GM19035 (cell line): Measurements from ENCODE around the gene MRNIP.

Source experiments
- ATAC-seq: cut with Tn5 transposase; IDR thresholded peaks from one replicate; pipeline ENCODE4 v1.9.1; 2021; ENCODE audit not compliant: unreplicated experiment

Gene MRNIP

GRCh38 chr5:179805529-179806249, 52.9 kb downstream of the MRNIP start:
- ATAC-seq = peak; percentile 27

- ATAC-seq = no peak
Measured at GRCh38 chr5:179805070-179805528, 53.5 kb downstream of the MRNIP start.

DNA sequence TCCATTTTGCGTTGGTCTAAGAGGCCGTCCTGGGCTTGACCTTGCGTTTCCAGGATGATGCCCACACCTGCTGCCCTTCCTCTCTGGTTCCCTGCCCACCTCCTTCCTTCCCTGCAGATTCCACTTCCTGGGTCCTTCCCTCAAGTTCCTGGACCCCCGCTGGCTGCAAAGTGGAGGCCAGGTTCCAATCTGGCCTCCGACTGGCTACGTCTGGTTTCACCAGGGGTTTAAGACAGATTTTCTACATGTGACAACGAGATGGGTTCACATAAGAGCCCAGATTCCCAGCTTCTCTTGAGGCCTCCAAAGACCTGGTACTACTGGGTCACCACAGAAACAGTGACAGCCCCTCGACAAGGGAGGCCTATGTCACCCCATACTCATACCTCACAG, 54.1 kb downstream of the MRNIP start:
- ATAC-seq = no peak

DNA sequence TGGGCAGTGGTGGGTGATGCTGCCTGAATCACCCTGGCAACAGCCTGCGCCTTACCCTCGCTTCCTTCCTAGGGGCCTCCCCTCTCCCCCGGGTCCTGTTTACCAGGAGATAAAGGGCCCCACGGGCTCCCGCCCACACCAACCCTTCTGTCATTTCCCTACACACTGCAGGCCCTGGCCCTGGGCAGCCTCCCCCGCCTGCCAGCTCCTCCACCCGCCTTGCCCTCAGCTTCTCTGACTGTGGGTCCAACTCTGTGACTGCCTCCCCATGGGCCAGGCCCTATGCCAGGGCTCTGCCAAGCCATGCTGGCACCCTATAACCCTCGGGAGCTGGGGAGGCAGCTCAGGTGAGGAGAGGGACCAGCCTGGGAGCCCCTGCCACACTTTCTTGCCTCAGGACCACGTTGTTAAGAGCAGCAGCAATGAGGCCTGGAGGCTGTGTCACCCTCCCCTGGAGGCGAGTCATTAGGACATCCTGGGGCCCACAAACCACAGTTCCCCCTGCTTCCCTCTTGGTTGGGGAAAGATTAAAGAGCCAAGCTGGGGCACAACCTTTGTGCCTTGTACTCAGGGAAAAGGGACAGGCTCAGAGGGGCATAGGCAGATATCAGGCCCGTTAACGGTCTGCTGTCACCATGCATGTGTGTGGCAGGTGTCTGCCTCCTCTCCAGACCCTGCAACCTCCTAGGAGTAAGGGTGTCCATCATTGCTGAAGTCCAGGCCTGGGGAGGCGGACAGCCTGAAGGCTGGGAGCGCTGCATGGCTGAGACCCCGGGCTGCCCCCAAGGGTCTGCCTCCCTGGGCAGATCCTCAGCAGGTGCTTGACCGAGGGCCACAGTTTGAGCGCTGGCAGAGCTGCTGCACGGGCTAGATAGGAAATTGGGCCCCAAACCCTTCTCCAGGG, 54.7 kb downstream of the MRNIP start:
- no peak for ATAC-seq

GRCh38 chr5:179802950-179803562, 55.6 kb downstream of the MRNIP start:
- no peak for ATAC-seq

DNA sequence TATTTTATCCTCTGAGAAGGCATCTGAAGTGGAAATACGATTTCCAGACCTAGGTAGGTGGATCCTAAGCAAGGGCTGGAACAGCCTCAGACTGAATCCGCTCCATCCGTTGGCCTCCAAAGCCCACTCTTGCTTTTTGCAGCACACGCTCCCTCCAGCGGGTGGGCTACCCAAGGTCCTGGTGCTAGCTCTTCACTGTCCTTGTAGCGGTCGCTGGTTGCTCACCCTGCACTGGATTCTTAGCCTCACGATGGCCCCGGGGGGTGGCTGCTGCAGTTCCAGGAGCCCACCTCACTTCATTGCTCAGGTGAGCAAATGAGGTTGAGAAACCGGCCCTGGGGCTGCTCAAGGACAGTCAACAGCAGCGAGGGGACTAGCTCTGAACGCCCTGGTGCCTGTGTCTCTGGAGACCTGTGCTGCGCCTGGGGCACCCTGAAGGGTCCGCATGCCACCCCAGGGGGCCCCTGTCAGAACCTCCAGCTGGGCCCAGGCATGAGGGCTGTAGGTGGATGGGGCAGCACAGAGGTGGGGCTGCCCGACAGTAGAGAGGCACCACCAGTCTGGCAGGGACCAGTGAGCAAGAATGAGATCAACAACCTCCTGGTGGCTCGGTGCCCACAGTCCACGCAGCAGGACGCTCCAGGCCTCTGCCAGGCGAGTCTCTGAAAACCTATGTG, 56.3 kb downstream of the MRNIP start:
- no peak for ATAC-seq

DNA sequence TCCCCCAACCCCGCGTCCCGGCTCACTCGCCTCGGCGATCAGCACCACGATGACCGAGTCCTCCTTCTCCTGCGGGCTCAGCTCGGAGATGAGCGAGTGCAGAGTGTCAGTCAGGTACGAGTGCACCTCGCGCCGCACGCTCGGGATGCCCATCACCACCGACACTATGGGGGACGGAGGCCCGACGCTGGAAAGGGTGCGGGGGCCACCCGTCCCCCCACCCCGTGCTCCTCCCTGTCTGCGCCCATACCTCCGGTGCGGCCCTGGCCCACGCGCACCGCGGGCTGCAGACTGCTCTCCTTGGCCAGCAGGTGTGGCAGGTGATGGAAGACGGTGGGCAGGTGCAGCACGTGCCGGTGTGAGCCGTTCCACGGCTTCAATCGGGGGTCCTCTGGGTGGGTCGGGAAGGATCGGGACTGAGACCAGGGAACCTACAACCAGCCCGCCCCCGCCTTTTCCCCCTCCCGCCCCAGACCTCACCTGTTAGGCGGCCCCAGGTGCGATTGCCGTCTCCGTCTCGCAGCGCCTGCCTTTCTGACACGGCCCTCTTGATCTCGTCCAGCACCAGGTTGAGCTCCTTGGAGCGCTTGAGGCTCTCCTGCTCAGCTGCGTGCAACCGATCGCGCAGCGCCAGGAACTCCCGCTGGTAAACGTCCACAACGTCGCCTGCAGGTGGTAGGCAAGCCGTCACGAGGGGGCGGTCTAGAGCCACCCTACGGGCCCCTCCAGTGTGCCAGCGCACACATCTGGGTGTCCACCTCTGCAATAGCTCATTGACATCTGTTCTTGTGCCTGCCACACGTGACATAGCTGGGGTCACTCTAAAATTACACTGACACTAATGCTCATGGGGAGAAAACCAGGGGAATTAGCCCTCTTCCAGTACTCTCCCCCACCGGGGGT, 57.1 kb downstream of the MRNIP start:
- no peak for ATAC-seq

- ATAC-seq = no peak
Measured at GRCh38 chr5:179800696-179801201, 57.9 kb downstream of the MRNIP start.

DNA sequence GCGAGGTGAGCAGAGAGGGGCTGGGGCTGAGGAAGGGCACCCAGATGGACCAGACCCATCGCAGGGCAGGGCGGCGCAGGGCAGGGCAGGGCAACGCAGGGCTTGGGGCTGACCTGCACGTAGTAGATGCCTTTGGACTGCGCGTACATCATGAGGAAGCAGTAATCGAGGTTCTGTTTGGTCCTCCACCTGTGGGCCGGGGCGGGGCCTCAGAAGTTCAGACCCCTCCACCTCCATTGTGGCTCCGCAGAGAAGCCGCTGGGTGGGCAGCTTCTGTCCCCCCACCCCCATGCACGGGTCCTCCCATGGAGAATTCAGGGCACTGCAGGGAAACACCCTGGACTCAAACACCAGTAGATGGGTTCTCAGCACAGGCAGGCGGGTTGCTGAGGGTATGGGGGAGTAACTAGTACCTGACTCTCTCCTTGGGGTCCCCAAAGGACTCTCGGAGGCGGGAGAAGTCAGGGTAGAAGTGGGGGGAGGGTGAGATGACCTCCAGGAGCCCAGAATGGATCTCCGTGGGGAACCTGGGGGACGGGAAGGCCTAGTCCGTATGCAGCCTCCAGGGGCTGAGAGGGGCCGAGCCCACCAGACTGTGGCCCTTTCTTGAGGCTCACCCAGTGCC, 58.4 kb downstream of the MRNIP start:
- ATAC-seq = no peak

GRCh38 chr5:179799644-179799973, 59.0 kb downstream of the MRNIP start:
- no peak for ATAC-seq

DNA sequence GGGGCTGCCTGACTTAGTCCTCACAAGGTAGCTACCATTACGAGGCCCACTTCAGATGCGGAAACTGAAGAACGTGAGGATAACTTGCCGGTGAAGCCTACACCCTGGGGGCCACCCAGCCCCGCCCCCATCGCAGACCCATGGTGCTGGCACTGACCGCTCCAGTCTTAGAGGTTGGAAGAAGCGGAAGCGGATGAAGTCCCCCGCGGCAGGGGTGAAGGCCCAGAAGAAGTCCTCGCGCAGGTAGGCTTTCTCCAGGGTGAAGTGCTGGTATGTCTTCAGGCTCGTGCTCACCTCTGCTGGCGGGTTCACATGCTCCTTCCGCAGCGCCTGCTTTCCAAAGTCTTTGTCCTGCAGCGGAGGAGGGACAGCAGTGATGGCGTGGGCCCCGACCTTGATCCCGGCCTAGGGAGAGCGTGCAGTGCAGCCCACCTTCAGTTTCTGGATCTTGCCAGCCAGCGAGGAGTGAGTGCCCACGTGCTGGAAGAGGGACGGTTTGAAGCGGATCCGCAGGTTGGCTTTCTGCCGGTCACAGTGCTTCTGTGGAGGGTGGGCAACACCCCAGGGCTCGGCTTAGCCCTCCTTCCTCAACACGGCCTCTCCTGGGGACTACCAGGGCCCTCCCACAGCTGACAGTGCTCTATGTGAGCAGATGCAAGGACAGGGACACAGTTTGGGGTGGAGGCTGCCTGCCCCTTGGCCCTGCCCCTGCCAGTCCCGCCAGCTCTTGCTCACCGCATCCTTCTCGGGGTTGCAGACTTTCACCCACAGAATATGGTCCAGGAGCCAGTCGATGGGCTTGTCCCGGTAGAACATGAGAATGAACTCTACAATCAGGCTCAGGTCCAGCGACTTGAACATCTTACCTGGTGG, 59.6 kb downstream of the MRNIP start:
- no peak for ATAC-seq

GRCh38 chr5:179798144-179798770, 60.4 kb downstream of the MRNIP start:
- no peak for ATAC-seq

DNA sequence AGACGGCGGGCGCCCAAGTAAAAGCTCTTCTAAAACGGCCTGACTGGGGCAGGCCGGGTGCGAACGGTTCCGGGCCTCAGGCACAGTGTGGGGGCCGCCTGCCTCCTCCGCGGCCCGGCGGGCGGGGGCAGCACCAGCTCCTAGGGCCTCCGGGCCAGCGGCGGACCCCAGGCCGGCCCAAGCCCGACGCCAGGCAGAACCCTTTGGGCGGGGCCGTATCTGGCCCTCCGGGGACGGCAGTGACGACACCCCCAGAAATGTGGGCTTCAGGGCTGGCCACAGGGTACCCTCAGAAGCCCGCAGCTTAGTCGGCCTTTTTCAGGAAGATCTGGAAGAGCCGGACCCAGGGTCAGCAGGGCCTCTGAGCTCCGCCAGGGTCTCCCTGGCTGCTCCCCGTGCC, 60.9 kb downstream of the MRNIP start:
- no peak for ATAC-seq

- ATAC-seq = no peak
Measured at GRCh38 chr5:179796877-179797608, 61.6 kb downstream of the MRNIP start.

- ATAC-seq = peak; percentile 82
Measured at GRCh38 chr5:179795863-179796833, 62.5 kb downstream of the MRNIP start.
